Measurements from ENCODE around the gene TTLL4. TPM values are rescaled to one million over a fixed set of nuclear protein-coding genes. Genes with fewer than 3 reads are reported as not detected.

Gene TTLL4
- polyA plus RNA-seq, 1 of the 3 experiments (the other 2 are of a cell fraction): 15.6 TPM

DNA sequence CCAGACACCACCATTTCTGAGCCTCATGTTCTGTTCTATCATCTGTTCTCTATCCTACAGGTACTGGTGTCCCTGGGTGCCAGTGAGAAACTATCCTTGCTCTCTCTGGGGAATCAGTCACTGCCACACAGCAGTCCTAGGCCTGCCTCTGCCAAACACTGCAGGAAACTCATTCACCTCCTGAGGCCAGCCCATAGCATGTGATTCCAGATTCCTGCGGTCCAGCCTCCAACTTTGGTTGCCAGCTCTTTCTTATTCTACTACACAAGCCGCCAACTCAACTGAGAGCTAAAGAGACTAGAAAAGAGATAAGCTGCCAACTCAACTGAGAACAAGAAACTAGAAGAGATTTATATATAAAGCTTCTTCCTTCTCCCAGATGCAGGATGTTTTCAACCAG, 8.8 kb upstream of the TTLL4 start:
- Histone ChIP-seq H3K4me2 (no peak overlapping the region), H3K9ac (no peak overlapping the region), H3K27ac (ENCODE audit: low read depth in 2 of 2, low read length in 1 of 2) (no peak overlapping the region), H3K9me2 (no peaks in the 10 kb centered on the region), H3K79me2 (ENCODE audit: insufficient read depth) (no peaks in the 10 kb centered on the region), H3F3A (replicated peaks; ENCODE audit: insufficient read depth) (no peaks in the 10 kb centered on the region), H3K4me3 (ENCODE audit: low read depth in 2 of 2, low read length in 1 of 2) (no peak overlapping the region), H3K9me3 (no peaks in the 10 kb centered on the region), H3K36me3 (replicated peaks in 1 of 2; ENCODE audit: control insufficient read depth in 1 of 2, insufficient read depth in 2 of 2, low read length in 1 of 2) (peaks cover 14 to 40% of the 10 kb centered on the region in 2 experiments), H4K20me1 (ENCODE audit: insufficient read depth) (no peaks in the 10 kb centered on the region), H3K27me3 (ENCODE audit: insufficient read depth) (no peaks in the 10 kb centered on the region), H3K4me1 (ENCODE audit: control insufficient read depth in 1 of 2, insufficient read depth in 2 of 2, low read depth in 1 of 2, low read length in 1 of 2) (no peaks in the 10 kb centered on the region), H2AFZ (ENCODE audit: low read depth) (no peak overlapping the region)
- ChIA-PET POLR2A (no interaction called here), CTCF (interaction anchor here (1.0 to 2.3 kb wide), 4 partner anchors 9 to 150 kb away, joined by 3 to 8 read pairs (median 6); partner anchors contain the start of gene TTLL4)
- TF ChIP-seq, protein P1, sequence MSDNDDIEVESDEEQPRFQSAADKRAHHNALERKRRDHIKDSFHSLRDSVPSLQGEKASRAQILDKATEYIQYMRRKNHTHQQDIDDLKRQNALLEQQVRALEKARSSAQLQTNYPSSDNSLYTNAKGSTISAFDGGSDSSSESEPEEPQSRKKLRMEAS (IDR thresholded peaks at IDR 0.05; ENCODE audit: low read depth): no peak
- TF ChIP-seq RCOR1 (IDR thresholded peaks at IDR 0.05; ENCODE audit: low read length) (no peak), GATA2 (CRISPR knock-in tag; IDR thresholded peaks at IDR 0.05) (no peak), ELF1 (IDR thresholded peaks at IDR 0.05) (no peak), CHD2 (IDR thresholded peaks at IDR 0.05; ENCODE audit: low read length, partially characterized antibody) (no peak), NFIC (IDR thresholded peaks at IDR 0.05; ENCODE audit: borderline replicate concordance) (no peak), GABPA (IDR thresholded peaks at IDR 0.05; ENCODE audit: low read depth) (no peak), NRF1 (IDR thresholded peaks at IDR 0.05; ENCODE audit: low read depth, low read length) (no peak), SMC3 (IDR thresholded peaks at IDR 0.05; ENCODE audit: low read depth, low read length) (no peak)
- TF ChIP-seq, protein P2, sequence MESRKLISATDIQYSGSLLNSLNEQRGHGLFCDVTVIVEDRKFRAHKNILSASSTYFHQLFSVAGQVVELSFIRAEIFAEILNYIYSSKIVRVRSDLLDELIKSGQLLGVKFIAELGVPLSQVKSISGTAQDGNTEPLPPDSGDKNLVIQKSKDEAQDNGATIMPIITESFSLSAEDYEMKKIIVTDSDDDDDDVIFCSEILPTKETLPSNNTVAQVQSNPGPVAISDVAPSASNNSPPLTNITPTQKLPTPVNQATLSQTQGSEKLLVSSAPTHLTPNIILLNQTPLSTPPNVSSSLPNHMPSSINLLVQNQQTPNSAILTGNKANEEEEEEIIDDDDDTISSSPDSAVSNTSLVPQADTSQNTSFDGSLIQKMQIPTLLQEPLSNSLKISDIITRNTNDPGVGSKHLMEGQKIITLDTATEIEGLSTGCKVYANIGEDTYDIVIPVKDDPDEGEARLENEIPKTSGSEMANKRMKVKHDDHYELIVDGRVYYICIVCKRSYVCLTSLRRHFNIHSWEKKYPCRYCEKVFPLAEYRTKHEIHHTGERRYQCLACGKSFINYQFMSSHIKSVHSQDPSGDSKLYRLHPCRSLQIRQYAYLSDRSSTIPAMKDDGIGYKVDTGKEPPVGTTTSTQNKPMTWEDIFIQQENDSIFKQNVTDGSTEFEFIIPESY (IDR thresholded peaks at IDR 0.05; ENCODE audit: borderline replicate concordance, low read depth): no peak
- TF ChIP-seq, protein P3, sequence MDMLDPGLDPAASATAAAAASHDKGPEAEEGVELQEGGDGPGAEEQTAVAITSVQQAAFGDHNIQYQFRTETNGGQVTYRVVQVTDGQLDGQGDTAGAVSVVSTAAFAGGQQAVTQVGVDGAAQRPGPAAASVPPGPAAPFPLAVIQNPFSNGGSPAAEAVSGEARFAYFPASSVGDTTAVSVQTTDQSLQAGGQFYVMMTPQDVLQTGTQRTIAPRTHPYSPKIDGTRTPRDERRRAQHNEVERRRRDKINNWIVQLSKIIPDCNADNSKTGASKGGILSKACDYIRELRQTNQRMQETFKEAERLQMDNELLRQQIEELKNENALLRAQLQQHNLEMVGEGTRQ (IDR thresholded peaks at IDR 0.05; ENCODE audit: borderline replicate concordance, low read depth, low read length): no peak
- no peak for DNase-seq
- WGBS (ENCODE audit: low lambda C conversion rate): 92% methylated on average over 2 of the region's 2 CpGs

DNA sequence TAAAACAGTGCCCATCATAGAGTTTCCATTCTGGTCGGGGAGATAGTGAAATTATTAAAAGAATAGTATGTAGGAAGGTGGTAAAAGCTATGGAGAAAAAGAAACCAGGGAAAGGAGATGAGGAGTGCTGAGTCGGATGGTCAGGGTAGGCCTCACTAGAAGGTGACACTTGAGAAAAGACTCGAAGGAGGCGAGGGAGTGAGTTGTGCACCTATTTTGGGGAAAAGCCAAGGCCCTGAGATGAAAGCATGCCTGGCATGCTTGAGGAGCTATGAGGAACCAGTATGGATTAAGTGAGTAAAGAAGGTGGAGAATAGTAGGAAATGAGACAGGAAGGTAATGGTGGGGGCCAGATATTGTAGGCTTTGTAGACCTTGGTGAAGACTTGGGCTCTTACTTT, 7.3 kb upstream of the TTLL4 start:
- H4K20me1 ChIP-seq (ENCODE audit: insufficient read depth): no peaks in the 10 kb centered on the region
- no peak overlapping the region for H2AFZ ChIP-seq (ENCODE audit: low read depth)
- H3K9ac ChIP-seq: no peak overlapping the region
- POLR2A ChIA-PET: no interaction called here
- no peaks in the 10 kb centered on the region for H3K9me2 ChIP-seq
- DNase-seq: no peak
- peaks cover 14 to 27% of the 10 kb centered on the region in 2 experiments for H3K36me3 ChIP-seq (replicated peaks in 1 of 2; ENCODE audit: control insufficient read depth in 1 of 2, insufficient read depth in 2 of 2, low read length in 1 of 2)
- no peak overlapping the region for H3K4me2 ChIP-seq
- WGBS (ENCODE audit: low lambda C conversion rate): 93% methylated on average over 4 of the region's 4 CpGs
- H3K4me3 ChIP-seq (ENCODE audit: low read depth in 2 of 2, low read length in 1 of 2): no peak overlapping the region
- no peaks in the 10 kb centered on the region for H3K9me3 ChIP-seq
- no peaks in the 10 kb centered on the region for H3K27me3 ChIP-seq (ENCODE audit: insufficient read depth)
- H3K79me2 ChIP-seq (ENCODE audit: insufficient read depth): no peaks in the 10 kb centered on the region
- H3K4me1 ChIP-seq (ENCODE audit: control insufficient read depth in 1 of 2, insufficient read depth in 2 of 2, low read depth in 1 of 2, low read length in 1 of 2): no peaks in the 10 kb centered on the region
- CTCF ChIA-PET: interaction anchor here (0.9 to 2.3 kb wide), 3 partner anchors 10 to 144 kb away, joined by 3 to 8 read pairs (median 4); no protein-coding TSS in a partner anchor
- H3F3A ChIP-seq (replicated peaks; ENCODE audit: insufficient read depth): no peaks in the 10 kb centered on the region
- H3K27ac ChIP-seq (ENCODE audit: low read depth in 2 of 2, low read length in 1 of 2): no peak overlapping the region
- TF ChIP-seq MXI1 (IDR thresholded peaks at IDR 0.05; ENCODE audit: low read depth, low read length): no peak
- TF ChIP-seq, protein P4, sequence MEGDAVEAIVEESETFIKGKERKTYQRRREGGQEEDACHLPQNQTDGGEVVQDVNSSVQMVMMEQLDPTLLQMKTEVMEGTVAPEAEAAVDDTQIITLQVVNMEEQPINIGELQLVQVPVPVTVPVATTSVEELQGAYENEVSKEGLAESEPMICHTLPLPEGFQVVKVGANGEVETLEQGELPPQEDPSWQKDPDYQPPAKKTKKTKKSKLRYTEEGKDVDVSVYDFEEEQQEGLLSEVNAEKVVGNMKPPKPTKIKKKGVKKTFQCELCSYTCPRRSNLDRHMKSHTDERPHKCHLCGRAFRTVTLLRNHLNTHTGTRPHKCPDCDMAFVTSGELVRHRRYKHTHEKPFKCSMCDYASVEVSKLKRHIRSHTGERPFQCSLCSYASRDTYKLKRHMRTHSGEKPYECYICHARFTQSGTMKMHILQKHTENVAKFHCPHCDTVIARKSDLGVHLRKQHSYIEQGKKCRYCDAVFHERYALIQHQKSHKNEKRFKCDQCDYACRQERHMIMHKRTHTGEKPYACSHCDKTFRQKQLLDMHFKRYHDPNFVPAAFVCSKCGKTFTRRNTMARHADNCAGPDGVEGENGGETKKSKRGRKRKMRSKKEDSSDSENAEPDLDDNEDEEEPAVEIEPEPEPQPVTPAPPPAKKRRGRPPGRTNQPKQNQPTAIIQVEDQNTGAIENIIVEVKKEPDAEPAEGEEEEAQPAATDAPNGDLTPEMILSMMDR (IDR thresholded peaks at IDR 0.05): no peak
- no peak for TF ChIP-seq FOXM1 (IDR thresholded peaks at IDR 0.05; ENCODE audit: low read depth)
- no peak for TF ChIP-seq EZH2phosphoT487 (IDR thresholded peaks at IDR 0.05; ENCODE audit: borderline replicate concordance, low read depth)
- no peak for TF ChIP-seq MEF2A (IDR thresholded peaks at IDR 0.05; ENCODE audit: borderline replicate concordance, low read depth)
- TF ChIP-seq, protein P3 (IDR thresholded peaks at IDR 0.05; ENCODE audit: borderline replicate concordance, low read depth, low read length): no peak
- TF ChIP-seq NFIC (IDR thresholded peaks at IDR 0.05; ENCODE audit: borderline replicate concordance): no peak
- TF ChIP-seq, protein P5, sequence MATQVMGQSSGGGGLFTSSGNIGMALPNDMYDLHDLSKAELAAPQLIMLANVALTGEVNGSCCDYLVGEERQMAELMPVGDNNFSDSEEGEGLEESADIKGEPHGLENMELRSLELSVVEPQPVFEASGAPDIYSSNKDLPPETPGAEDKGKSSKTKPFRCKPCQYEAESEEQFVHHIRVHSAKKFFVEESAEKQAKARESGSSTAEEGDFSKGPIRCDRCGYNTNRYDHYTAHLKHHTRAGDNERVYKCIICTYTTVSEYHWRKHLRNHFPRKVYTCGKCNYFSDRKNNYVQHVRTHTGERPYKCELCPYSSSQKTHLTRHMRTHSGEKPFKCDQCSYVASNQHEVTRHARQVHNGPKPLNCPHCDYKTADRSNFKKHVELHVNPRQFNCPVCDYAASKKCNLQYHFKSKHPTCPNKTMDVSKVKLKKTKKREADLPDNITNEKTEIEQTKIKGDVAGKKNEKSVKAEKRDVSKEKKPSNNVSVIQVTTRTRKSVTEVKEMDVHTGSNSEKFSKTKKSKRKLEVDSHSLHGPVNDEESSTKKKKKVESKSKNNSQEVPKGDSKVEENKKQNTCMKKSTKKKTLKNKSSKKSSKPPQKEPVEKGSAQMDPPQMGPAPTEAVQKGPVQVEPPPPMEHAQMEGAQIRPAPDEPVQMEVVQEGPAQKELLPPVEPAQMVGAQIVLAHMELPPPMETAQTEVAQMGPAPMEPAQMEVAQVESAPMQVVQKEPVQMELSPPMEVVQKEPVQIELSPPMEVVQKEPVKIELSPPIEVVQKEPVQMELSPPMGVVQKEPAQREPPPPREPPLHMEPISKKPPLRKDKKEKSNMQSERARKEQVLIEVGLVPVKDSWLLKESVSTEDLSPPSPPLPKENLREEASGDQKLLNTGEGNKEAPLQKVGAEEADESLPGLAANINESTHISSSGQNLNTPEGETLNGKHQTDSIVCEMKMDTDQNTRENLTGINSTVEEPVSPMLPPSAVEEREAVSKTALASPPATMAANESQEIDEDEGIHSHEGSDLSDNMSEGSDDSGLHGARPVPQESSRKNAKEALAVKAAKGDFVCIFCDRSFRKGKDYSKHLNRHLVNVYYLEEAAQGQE (IDR thresholded peaks at IDR 0.05; ENCODE audit: low read depth, low read length): no peak
- no peak for TF ChIP-seq JUND (IDR thresholded peaks at IDR 0.05)
- TF ChIP-seq GABPA (IDR thresholded peaks at IDR 0.05; ENCODE audit: low read depth): no peak
- TF ChIP-seq GATA2 (CRISPR knock-in tag; IDR thresholded peaks at IDR 0.05): no peak
- no peak for TF ChIP-seq TCF12 (IDR thresholded peaks at IDR 0.05)

Measured in SK-N-SH (cell line).